HG03025 (cell line): Measurements from ENCODE around the gene CMIP.
"Not testable (repeated sequence)": the region's sequence is repeated elsewhere in the genome, so short reads cannot be mapped to it uniquely, and the experiment has no call there.

Experiments
- ATAC-seq: cut with Tn5 transposase; IDR thresholded peaks from one replicate; pipeline ENCODE4 v1.9.1; 2021; ENCODE audit warnings: mild to moderate bottlenecking, moderate library complexity; ENCODE audit not compliant: unreplicated experiment, low FRiP score

Gene CMIP

DNA sequence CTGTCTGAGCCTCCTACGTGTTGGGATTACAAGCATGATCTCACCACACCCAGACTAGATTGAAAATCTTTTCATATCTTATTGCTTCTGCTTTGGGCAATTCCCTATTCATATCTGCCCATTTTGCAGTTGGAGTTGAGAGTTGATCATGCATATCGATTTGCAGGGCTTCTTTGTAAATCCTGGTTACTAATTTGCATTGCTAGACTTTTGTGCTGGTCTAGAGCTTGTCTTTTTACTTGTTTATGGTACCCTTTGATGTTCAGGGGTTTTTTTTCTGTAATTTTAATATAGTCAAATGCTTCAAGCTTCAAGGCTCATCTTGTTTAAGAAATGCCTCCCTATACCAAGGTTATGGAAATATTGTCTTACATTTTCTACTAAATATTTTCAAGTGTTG is 23.5 kb upstream of the CMIP start:
- no peak for ATAC-seq

DNA sequence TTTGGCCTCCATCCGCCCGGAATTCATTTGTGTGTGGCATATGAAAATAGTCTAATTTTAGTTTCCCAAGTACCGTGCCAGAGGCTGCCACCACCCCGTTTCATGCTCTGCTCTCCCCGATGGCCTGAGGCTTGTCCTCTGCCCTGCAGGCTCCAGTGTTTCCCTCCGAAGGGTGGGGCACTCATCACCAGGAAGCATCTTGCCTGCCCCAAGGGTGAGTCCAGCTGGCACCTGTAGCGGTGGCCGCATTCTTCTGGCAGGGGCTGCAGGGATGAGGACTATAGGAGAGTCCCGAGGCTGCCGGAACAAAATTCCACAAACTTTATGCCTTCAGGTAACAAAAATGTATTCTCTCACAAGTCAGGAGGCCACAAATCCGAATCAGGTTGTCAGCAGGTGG is 23.1 kb upstream of the CMIP start:
- ATAC-seq = no peak

DNA sequence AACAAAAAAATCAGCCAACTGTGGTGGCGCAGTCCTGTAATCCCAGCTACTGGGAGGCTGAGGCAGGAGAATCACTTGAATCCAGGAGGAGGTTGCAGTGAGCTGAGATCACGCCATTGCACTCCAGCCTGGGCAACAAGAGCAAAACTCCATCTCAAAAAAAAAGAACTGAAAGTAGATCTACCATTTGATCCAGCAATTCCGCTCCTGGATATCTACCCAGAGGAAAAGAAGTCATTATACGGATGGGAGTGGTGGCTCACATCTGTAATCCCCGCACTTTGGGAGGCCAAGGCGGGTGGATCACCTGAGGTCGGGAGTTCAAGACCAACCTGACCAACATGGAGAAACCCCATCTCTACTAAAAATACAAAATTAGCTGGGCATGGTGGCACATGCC is 22.5 kb upstream of the CMIP start:
- not testable (repeated sequence) for ATAC-seq

DNA sequence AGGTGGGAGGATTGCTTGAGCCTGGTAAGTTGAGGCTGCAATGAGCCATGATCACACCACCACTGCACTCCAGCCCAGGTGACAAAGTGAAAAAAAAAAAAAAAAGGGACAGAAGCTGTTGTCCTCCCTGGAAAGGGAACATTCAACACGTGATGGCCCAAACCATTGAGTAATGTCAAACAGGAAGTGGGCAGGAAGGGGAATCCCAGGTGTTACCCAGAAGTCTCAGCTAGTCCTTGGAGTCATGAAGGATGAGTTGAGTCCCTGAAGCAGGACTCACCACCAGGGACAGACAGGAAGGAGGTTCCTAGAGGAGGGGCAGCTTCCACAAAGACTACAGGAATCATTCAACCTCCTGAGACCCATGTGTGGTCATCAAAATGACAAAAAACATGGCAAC is 19.8 kb upstream of the CMIP start:
- ATAC-seq = no peak

DNA sequence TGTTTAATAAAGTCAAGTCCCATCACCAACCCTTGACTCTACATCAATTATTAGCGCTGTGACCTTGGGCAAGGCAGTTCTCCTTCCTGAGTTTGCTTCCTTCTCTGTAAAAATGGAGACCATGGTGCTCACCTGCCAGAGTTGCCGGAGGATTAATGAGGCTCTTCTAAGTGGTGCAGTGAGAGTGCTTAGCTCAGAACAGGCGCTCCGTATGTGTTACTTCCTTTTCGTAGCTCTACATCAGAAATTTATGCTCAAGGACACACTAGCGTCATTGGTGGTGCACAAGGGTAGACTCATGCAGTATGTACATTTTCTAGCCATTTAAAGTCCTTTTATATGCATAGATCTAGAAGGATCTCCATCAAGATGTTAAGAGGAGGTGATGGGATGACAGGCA is 17.4 kb upstream of the CMIP start:
- ATAC-seq = no peak

DNA sequence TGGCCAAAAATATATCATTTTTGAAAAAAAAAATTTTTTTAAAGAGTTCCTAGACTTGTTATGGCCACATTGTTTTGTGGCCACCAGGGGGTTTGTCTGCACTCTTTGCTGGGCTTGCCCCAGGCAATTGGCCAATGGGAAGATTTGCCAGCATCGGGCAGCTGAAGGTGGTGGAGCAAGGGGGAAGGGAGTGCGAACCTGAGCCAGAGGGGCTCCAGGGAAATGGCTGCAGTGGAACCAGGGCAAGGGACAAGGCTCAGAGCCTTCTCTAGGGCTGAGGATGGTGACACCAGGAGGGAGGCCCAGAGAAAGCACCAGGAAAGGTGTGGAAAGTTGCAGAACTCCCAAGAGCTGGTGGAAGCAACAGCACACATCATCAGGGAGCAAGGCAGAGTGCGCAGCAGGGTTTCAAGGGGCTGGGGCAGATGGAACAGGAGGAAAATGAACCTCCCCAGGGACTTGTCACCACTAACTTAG is 15.5 kb upstream of the CMIP start:
- ATAC-seq = no peak

DNA sequence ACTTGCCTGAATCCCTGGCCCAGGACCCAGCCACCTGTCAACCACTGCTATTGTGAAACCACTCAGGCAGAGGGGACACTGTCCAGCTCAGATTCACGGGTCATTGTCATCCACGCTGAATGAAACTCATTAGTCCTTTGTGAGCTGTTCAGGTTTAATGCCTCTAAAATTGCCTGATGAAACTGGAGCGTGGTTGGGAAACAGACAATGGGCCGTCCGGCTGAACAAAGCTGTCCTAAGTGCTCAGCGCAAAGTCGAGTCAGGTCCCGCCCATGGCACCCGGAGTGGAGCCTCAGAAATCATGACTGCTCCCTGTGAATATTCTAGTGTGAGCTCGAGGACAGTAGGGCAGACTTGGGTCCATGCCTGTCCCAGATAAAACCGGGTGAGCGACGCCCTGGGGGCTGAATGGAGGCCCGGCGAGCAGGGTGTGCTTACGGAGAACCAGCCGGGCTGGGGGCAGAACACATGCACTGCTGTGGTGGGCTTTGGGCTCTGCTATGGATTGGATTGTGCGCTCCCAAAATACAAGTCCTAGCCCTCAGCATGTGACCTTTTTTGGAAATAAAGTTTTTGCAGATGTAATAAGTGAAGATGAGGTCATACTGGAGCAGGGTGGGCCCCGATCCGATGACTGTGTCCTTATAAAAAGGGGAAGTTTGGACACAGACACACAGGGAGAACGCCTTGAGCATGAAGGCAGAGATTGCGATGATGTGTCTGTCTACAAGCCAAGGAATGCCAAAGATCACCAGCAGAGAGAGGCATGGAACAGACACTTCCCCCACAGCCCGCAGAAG is 12.9 kb upstream of the CMIP start:
- peak; percentile 10 for ATAC-seq

DNA sequence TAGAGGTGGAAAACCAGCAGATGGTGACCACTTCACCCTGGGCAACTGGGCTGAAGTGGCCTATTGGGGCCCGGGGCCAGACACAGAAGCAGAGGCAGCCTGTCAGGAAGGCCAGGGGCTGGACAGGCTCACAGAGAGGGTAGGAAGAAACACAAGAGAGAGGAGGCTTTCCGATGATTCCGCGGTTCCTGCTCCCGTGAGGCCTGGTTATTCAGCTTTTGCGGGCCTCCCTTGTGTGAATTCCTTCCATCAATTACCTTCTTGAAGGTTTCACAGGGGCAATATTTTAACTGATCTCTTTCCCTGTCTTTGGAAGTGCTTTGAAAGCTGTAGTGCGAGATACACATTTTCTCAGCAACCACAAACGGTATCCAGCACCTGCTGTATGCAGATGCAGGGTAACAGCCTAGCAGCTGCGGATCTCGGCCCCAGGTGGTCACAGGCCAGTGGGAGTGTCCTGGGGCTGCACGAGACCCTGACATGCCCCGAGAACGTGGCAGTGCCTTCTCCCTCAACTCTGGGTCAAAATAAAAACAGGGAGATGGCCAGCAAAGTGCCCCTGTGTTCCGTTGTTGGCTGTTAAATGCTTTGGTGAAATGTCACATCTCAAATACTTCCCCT is 11.6 kb upstream of the CMIP start:
- ATAC-seq = no peak

DNA sequence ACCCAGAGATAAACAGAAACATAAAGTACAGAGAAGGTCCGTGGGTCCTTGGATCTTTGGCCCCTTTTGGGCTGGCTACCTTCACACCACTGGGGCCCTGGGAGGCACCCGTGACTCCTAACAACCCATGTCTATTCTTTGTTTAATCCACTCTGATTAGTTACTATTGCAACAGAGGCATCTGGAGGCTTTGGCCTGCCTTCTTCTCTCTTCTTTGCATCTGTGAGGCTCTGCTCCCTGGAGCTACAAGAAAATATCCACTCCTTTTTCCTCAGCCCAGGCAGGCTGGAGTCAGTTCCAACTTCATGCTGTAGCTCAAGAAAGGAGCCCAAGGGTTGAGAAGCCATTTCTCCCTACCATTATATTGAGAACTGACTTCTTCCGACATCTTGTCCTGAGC is 9.5 kb upstream of the CMIP start:
- ATAC-seq = no peak

DNA sequence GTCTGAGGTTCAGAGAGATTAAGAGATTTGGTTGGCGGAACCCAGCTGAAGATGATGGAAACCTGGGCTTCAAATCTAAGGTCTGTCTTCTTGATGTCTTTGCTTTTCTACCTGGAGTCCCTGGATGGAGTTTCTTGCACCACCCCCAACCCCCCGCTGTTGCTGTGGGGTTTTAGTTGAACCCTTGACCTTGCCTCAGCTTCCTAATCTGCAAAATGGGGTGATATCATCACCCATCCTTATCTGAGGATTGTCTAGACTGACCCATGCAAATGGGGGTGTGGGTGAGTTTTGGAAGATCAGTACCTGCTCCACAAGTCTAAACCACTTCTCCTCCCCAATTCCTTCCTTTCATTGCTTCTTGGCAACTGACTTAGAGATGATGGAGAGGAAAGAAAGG is 9.0 kb upstream of the CMIP start:
- no peak for ATAC-seq

DNA sequence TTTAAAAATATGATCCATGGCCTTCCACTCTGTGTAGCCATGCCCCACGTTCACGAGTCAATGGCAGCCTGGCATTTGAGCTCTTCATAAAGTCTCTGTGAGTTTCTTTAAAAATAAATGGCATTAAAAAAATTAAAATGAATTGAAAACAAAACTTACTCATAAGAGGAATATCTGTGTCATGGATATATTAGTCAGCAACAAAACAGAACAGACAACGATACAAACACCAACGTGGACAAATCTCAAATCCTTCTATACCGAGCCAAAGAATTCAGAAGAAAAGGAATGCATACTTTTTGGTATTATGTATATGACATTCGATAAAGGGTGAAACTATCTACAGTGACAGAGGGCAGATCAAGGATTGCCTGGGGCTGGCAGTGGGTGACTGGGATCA is 8.2 kb upstream of the CMIP start:
- ATAC-seq = no peak

DNA sequence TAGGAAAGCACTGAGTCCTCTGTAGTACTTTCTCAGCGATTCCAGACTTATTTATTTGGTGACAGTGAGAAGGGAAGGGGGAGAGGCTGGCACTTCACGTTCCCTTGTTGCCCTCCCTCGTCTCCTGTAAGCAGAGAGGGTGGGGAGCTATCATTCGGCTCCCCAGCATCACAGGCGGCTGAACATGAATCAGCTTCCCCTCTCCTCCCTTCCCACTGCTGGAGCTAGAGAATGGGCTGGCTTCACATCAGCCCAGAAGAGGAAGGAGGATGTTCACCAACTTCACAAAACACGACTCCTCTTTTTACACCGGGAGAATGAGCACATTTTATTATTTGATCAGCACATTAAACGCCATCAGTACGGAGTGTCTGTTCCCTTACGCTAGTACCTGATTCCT is 6.7 kb upstream of the CMIP start:
- no peak for ATAC-seq

DNA sequence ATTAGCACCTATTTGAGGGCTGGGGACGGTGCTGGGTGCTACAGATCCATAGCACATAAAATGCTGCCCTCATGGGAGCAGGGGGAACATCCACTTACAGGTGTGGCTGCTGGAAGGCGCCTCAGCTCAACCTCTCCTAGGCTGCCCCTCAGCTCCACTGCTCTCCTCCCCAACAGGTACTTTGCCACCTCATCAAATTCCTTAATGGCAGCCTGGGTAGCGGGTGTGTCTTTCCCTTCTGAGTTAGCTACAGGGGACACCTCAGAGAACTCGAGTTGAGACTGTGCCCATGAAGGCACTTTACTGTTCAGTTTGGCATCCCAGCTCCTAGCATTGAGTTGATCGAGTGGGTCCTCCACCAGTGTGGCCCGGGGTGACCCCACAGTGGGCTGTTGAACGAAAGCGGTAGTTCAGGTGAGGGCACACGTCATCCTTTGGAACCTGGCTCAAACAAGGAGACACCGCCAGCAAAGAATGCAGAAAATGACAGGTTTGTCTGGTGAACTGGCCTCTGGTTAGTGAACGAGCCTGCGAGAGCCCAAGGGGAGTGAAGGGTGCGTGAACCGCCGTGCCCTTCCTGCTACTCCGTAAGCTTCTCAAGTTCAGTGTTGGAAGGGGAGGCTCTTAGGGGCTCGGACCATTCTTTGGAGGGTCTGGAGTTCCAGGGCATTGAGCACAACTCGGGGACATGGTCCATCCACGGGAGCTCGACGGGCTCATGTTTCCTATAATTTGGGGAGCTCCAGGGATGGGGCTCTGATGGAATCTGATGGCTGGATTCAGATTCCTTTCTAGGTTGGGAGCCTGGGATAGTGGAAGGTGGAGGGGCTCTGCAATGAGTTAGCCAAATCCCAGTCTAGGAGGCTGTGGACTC is 3.5 kb upstream of the CMIP start:
- no peak for ATAC-seq

DNA sequence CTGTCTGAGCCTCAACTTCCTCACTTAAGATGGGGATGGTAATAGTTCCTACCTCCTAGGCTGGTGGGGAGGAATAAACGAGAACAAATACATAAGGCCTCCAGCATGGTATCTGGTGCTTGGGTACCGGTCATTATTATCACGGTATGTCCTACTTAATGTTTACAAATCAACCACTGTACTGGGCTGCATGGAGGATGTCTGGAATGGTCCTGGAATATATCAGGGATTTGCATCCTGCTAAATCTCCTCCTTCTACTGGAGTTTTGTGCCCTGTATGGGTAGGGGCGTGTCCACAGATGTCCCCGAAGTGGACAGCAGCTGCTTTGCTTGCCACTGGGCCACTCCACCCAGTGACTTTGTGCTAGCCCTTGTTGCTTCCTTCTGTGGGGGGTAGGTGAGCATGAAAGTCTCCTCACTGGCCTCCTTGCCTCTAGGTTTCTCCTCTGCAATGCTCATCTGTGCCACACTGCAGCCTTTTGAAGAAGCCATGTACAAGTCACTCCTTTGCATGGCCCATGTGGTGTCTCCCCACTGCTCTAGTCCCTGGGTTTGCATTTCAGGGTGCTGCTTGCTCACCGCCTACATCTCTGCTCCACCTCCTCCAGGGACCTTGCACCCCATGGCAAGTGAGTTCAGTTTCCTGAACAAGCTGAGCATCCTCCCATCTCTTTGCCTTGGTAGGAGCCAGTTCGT is 2.2 kb upstream of the CMIP start:
- ATAC-seq = no peak

DNA sequence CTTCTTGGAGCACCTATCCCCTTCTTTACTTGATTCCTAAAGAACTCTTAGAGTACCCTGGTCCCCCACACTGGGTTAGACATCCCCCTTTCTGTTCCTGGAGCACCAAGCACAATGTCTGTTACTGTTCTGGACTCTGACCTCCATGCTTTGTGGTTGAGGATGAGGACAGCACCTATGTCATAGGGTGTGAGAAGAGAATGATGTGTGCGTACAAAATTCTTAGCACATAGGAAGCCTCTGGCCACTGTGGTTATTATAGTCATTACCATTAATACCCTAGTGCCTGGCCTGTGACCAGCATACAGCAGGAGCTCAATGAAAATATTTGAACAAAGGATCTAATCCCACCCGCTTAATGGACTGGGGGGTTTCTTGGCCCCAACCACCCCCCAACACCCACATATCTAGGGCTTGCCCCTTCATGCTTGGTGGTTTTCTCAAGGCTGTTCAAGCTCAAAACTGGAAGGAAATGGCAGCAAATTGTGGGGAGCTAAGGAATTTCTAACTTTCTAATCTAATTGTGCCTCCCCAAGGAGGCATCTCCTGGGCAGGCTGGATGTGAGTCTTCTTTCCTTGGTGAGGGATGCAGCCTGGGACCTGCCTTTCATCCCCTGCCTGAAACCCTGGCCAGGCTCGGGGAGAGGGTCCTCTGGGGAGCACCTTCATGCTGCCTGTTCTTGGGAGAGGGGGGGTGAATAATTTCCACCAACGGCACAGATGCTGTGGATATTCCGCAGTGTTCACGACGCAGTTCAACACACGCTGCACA is 1.5 kb upstream of the CMIP start:
- no peak for ATAC-seq

DNA sequence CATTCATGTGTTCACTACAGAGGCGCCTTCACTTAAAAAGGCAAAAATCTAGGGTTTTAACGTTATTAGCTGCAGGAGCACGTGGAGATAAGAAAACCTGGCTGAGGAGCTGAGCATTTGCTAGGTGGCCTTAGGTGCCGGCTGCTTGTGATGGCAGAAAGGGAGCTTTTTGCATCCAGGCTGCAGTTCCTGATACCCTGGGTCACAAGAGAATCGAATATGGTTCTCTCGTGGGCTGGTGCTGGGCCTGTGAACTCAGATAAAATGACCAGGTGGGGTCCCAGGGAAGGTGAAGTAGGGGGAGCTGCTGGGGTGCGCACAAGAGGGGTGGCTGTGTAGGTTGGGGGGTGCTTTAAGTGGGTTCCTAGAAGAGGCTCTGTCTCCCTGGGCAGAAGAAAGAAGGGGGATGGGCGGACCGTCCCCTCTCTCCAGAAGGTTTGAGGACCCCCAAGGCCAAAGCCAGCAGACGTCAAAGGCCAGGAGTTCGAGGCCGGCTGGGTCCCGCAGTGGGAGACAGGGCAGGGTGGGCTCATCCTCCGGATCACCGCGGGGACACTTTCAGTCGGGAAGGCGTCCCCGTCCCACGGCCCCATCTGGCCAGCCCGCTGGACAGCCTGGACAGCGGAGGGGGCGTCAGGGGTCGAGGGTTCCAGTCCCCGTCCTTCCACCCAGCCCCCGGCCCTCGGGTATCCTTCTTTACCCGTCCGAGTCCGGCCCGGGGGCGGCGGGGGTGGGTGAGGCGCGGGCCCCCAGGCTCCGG is 740 bp upstream of the CMIP start:
- no peak for ATAC-seq

DNA sequence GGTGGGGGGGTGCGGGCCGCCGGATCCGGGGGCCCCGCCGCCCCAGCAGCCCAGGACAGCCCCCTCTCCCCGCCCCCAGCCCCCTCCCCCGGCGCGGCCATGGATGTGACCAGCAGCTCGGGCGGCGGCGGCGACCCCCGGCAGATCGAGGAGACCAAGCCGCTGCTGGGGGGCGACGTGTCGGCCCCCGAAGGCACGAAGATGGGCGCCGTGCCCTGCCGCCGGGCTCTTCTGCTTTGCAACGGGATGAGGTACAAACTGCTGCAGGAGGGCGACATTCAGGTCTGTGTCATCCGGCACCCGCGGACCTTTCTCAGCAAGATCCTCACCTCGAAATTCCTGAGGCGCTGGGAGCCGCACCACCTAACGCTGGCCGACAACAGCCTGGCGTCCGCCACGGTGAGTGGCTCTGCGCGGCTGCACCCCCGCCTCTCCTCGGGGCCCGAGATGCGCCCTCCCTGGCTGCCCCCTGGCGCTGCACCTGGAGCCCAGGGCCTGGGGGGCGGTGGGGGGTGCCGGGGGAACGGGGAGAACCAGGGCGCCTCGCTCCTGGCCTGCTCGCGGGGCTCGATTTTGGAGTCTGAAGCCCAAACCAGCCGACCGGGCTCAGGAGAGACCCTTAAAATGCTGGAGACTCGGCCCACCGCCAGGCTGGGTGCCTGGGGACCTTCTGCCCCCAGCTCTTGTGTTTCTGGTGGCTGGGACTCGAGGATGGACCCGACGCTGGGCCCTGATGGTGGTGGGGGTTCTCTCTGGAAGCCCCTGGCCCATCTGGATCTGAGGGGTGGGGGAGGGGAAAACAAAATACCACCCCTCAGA is 744 bp downstream of the CMIP start:
- no peak for ATAC-seq
